ENCODE data around the gene SIGLEC11. TPM values are rescaled to one million over a fixed set of nuclear protein-coding genes. Genes with fewer than 3 reads are reported as not detected.

Gene SIGLEC11
- total and polyA plus RNA-seq, 2 donors (not counting 3 experiments of a cell fraction or from before 2014, with no cell fraction given), result not detected

DNA sequence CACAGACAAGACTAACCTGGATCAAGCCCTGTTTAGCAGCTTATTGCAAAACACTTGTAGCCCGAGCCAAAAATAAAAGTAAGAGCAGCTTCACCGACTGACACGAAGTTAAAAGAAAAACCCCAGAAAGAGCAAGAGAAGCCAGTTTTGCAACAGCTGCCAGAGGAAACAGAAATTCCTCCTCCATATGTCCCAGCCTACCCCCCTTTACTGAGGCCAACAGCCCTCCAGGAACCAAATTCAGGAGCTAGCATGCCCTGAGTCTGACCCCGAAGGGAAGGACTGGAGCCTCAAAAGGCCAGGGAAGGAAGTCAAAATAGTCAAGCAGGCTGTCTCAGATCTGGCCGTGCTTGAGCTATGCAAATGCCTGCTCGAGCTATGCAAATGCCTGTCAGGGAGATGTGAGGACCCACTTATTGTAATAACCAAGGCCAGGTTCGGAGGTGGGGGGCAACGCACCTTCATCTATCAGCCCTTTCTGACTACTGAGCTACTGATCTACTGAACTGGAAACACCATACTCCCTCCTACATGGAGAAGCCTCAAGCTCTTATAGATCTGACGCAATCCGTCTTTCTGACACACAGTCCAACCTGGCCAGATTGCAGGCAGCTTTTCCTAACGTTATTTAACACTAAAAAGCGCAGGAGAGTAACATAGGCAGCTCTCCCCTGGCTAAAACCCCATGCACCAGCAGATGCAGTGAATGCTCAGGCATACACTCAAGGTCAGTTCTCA lies 6.7 kb downstream of the SIGLEC11 start:
- H3K4me3 ChIP-seq (replicated peaks in 1 of 3; ENCODE audit: insufficient read depth in 1 of 3, low read depth in 1 of 3, low read length in 3 of 3), result no peak overlapping the region
- no peaks in the 10 kb centered on the region for H4K20me1 ChIP-seq (replicated peaks; ENCODE audit: control insufficient read depth, extremely low read depth, insufficient read depth, low read length)
- CTCF ChIA-PET, result interaction anchor here (0.8 to 2.5 kb wide), 9 partner anchors 12 to 182 kb away, joined by 3 to 12 read pairs (median 4); no protein-coding TSS in a partner anchor
- H2AFZ ChIP-seq (ENCODE audit: low read depth, low read length), result no peak overlapping the region
- no peak overlapping the region for H3K4me2 ChIP-seq (ENCODE audit: insufficient read depth, low read length)
- peaks cover 9 to 16% of the 10 kb centered on the region in 2 experiments for H3K27me3 ChIP-seq (ENCODE audit: control insufficient read depth in 2 of 2, insufficient read depth in 2 of 2, low read length in 2 of 2)
- no peaks in the 10 kb centered on the region for H3K79me2 ChIP-seq (ENCODE audit: control insufficient read depth, insufficient read depth, low read length)
- FAIRE-seq (no peak), DNase-seq (ENCODE audit: low read depth, low spot score) (no peak)
- H3K36me3 ChIP-seq (ENCODE audit: control insufficient read depth in 2 of 2, extremely low read depth in 1 of 2, insufficient read depth in 2 of 2, low read length in 2 of 2), result no peaks in the 10 kb centered on the region
- TF ChIP-seq POLR2AphosphoS5 (IDR thresholded peaks at IDR 0.05; ENCODE audit: insufficient read depth, low read depth, low read length) (no peak), MYC (IDR thresholded peaks at IDR 0.05; ENCODE audit: low read depth, low read length) (no peak), POLR2A (IDR thresholded peaks at IDR 0.05; ENCODE audit: low read depth, low read length) (no peak), GATA2 (IDR thresholded peaks at IDR 0.05; ENCODE audit: insufficient read depth, insufficient read length, low read depth, low read length) (no peak), JUN (IDR thresholded peaks at IDR 0.05; ENCODE audit: borderline replicate concordance, insufficient read depth, insufficient read length, low read depth) (no peak), EZH2 (IDR thresholded peaks at IDR 0.05; ENCODE audit: borderline replicate concordance, low read depth, low read length, severe bottlenecking) (no peak), MAX (IDR thresholded peaks at IDR 0.05; ENCODE audit: insufficient read depth, insufficient read length) (no peak), FOS (IDR thresholded peaks at IDR 0.05; ENCODE audit: borderline replicate concordance, insufficient read depth, low read length) (no peak)
- TF ChIP-seq, protein P1, sequence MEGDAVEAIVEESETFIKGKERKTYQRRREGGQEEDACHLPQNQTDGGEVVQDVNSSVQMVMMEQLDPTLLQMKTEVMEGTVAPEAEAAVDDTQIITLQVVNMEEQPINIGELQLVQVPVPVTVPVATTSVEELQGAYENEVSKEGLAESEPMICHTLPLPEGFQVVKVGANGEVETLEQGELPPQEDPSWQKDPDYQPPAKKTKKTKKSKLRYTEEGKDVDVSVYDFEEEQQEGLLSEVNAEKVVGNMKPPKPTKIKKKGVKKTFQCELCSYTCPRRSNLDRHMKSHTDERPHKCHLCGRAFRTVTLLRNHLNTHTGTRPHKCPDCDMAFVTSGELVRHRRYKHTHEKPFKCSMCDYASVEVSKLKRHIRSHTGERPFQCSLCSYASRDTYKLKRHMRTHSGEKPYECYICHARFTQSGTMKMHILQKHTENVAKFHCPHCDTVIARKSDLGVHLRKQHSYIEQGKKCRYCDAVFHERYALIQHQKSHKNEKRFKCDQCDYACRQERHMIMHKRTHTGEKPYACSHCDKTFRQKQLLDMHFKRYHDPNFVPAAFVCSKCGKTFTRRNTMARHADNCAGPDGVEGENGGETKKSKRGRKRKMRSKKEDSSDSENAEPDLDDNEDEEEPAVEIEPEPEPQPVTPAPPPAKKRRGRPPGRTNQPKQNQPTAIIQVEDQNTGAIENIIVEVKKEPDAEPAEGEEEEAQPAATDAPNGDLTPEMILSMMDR (IDR thresholded peaks at IDR 0.05; ENCODE audit: extremely low read depth in 1 of 2, insufficient read depth in 1 of 2, low read depth in 1 of 2, low read length in 2 of 2), result no peak
- no peaks in the 10 kb centered on the region for H3K9me3 ChIP-seq (replicated peaks; ENCODE audit: control insufficient read depth, insufficient read depth, low read length)
- no peak overlapping the region for H3K27ac ChIP-seq (ENCODE audit: insufficient read depth, low read depth, low read length)
- peaks cover 5% of the 10 kb centered on the region for H3K4me1 ChIP-seq (ENCODE audit: control insufficient read depth, extremely low read depth, insufficient read depth, low read length)
- BruUV-seq (replicated peaks), result no TSS peak
- intact Hi-C loops (cut with micrococcal nuclease) (no loop called here), dilution Hi-C loops (cut with MboI; ENCODE audit: extremely low pct_ligation_motif_present, low sequenced_read_pairs) (no loop called here)
- H3K9ac ChIP-seq (replicated peaks; ENCODE audit: extremely low read depth, insufficient read depth, low read length), result no peak overlapping the region
- H3K9me1 ChIP-seq (replicated peaks; ENCODE audit: control insufficient read depth, extremely low read depth, insufficient read depth, low read length), result no peaks in the 10 kb centered on the region
- POLR2A ChIA-PET, result interaction anchor here (0.7 kb wide), 1 partner anchor 30 kb away, joined by 9 read pairs; no protein-coding TSS in a partner anchor

Measured in endothelial cell of umbilical vein (primary cell).